NB4 (cell line): ENCODE data around the gene KLF3.

ENCODE experiments used
- DNase-seq: peaks from one replicate; pipeline ENCODE4 v3.0.0; 2010; ENCODE audit warnings: low read depth
- H3K4me3 ChIP-seq: one replicate; pipeline ENCODE4 v1.5.1; 2011; ENCODE audit warnings: mild to moderate bottlenecking, low read depth, low read length, moderate library complexity
- MYC ChIP-seq: IDR thresholded peaks from 2 replicates; pipeline ENCODE4 v1.6.1; 2011; ENCODE audit warnings: low read depth, low read length
- POLR2A ChIP-seq: IDR thresholded peaks from 2 replicates; pipeline ENCODE4 v1.6.1; 2011; ENCODE audit warnings: mild to moderate bottlenecking; ENCODE audit not compliant: insufficient read length; ENCODE audit errors: extremely low read depth
- TF ChIP-seq, protein P1 (sequence below): IDR thresholded peaks from one replicate; pipeline ENCODE4 v1.5.1; 2012; ENCODE audit warnings: low read depth, low read length
- TF ChIP-seq, protein P2 (sequence below): IDR thresholded peaks from 2 replicates; pipeline ENCODE4 v1.6.1; 2011; ENCODE audit warnings: low read depth, low read length

Gene KLF3

DNA sequence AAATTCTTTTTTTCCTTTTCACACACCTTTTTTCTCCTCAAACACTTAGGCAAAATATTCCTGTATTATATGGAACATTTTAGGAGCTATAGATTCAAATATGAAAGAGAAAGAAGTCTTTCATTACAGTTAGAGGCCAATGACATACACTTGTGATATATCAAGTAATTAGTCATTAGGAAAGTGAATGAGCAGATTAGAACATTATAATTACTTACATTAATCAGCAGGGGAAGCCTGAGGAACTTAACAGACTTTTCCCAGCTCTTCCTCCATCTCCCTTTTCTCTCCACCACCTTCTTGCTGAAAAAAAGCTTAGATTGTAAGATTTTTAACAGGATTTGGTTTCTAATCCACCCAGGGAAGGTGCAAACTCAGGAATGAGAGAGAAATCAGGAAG lies 29.6 kb downstream of the KLF3 start:
- TF ChIP-seq, protein P1, sequence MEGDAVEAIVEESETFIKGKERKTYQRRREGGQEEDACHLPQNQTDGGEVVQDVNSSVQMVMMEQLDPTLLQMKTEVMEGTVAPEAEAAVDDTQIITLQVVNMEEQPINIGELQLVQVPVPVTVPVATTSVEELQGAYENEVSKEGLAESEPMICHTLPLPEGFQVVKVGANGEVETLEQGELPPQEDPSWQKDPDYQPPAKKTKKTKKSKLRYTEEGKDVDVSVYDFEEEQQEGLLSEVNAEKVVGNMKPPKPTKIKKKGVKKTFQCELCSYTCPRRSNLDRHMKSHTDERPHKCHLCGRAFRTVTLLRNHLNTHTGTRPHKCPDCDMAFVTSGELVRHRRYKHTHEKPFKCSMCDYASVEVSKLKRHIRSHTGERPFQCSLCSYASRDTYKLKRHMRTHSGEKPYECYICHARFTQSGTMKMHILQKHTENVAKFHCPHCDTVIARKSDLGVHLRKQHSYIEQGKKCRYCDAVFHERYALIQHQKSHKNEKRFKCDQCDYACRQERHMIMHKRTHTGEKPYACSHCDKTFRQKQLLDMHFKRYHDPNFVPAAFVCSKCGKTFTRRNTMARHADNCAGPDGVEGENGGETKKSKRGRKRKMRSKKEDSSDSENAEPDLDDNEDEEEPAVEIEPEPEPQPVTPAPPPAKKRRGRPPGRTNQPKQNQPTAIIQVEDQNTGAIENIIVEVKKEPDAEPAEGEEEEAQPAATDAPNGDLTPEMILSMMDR: no peak
- TF ChIP-seq, protein P2, sequence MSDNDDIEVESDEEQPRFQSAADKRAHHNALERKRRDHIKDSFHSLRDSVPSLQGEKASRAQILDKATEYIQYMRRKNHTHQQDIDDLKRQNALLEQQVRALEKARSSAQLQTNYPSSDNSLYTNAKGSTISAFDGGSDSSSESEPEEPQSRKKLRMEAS: no peak
- TF ChIP-seq POLR2A (no peak), MYC (no peak)
- no peak overlapping the region for H3K4me3 ChIP-seq
- DNase-seq: no peak

DNA sequence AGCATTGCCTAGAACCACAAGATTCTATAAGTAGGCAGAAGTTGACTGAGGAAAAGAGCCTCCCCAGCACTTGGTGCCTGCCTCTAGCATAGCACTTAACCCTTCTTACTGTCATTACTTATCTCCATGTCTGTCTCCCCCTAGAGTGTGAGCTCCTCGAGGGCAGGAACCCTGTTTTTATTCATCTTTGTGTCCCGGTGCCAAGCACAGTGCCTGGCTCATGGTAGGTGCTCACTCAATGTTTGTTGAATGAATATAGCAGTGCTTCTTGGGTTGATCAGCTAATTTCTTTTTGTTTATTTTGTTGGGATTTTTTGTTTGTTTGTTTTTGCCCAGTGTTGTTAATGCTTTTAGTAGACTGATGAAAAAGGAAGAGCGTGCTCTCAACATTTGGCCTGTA lies 30.3 kb downstream of the KLF3 start:
- TF ChIP-seq MYC: no peak
- no peak for TF ChIP-seq POLR2A
- TF ChIP-seq, protein P2: no peak
- TF ChIP-seq, protein P1: no peak
- H3K4me3 ChIP-seq: no peak overlapping the region
- DNase-seq: no peak

DNA sequence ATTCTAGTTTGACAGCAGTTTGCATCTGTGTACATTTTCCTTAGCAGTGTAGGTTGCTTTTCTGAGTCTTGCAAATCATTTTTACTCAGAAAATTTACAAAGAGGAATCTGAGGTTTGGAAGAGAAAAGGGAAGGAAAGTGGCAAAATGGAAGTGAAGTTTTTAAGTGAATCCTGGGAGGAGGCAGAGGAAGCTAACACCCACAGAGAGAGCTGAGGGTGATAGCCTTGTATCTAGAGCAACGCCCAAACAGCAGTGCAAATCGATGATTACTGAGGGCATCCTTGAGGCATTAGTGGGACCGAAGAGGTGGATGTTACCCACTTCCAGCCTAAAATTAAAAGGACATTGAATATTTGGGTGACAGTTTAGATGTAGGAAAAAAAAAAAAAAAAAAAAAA lies 31.8 kb downstream of the KLF3 start:
- no peak for DNase-seq
- TF ChIP-seq, protein P2: no peak
- no peak for TF ChIP-seq MYC
- TF ChIP-seq POLR2A: no peak
- TF ChIP-seq, protein P1: no peak
- H3K4me3 ChIP-seq: no peak overlapping the region

DNA sequence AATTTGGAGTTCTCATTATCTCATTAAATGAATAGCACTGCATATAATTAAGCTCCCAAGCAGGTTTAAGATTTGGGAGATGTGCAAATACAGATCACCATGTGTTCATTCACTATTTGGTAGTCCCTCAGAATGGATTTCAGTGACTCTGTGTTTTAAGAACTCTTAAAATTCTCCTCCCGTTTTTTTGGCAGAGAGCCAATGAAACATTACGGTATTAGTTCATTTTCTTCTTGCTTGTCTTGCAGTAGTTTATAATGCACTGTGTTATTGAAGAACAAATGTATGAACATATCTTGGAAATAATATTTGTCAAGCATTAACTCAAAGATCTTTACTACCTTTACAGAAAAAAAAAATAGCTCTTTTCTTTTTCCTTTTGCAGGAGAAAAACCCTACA lies 32.7 kb downstream of the KLF3 start:
- DNase-seq: no peak
- no peak overlapping the region for H3K4me3 ChIP-seq
- TF ChIP-seq MYC: no peak
- TF ChIP-seq, protein P1: no peak
- TF ChIP-seq, protein P2: no peak
- TF ChIP-seq POLR2A: no peak

DNA sequence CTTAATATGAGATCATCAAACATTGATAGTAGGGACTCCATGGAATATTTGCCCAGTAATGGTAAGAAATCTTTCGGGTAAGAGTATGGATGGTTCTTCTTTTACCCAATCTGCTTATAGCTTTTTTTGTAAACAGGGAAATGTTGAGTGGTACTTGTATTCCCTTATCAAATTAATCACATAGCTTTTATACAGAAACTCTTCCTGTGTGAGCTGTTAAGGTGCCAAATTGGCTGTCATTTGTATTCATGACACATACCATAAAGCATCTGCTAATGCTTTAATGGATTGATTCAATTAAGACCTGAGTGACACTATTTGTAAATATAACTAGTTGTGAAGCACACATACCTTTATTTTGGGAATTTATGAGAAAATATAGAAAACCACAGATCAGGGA lies 34.2 kb downstream of the KLF3 start:
- DNase-seq: no peak
- H3K4me3 ChIP-seq: no peak overlapping the region

More for the DNA sequence above, 34.2 kb downstream of the KLF3 start:
- TF ChIP-seq, protein P1: no peak
- TF ChIP-seq POLR2A (no peak), MYC (no peak)
- TF ChIP-seq, protein P2: no peak
